GM23338 (cell line): ENCODE data around the gene CTAGE9.
"Not testable (repeated sequence)": the region's sequence is repeated elsewhere in the genome, so short reads cannot be mapped to it uniquely, and the experiment has no call there.

Experiments
- CREB1 ChIP-seq: fragments of 250-450 bp; sonication (Bioruptor Pico); IDR thresholded peaks from 2 replicates; pipeline ENCODE4 v1.5.0; 2020; ENCODE audit warnings: low read depth, mild to moderate bottlenecking, moderate library complexity
- CTCF ChIP-seq, 2 experiments: fragments of 200-600 bp in 1 of 2; sonication (generic) in 1 of 2; conservative IDR thresholded peaks; 2 replicates each; pipeline versions ENCODE4 v1.5.1 to v1.6.1; 2016 to 2017; ENCODE audit warnings: antibody characterized with exemption in 2 of 2, low read depth in 2 of 2, mild to moderate bottlenecking in 2 of 2, moderate library complexity in 1 of 2
- EZH2 ChIP-seq: fragments of 200-600 bp; sonication (generic); IDR thresholded peaks from one replicate; pipeline ENCODE4 v1.8.0; 2017; ENCODE audit warnings: antibody characterized with exemption, mild to moderate bottlenecking, low read depth; ENCODE audit not compliant: unreplicated experiment
- EZH2phosphoT487 ChIP-seq: fragments of 200-600 bp; sonication (generic); IDR thresholded peaks from one replicate; pipeline ENCODE4 v1.8.1; 2018; ENCODE audit warnings: antibody characterized with exemption; ENCODE audit not compliant: unreplicated experiment
- JUNB ChIP-seq: IDR thresholded peaks from one replicate; pipeline ENCODE4 v1.6.1; 2016; ENCODE audit warnings: antibody characterized with exemption; ENCODE audit not compliant: unreplicated experiment
- POLR2AphosphoS5 ChIP-seq: IDR thresholded peaks from 2 replicates; pipeline ENCODE4 v1.6.1; 2016; ENCODE audit warnings: antibody characterized with exemption, low read depth
- REST ChIP-seq: IDR thresholded peaks from one replicate; pipeline ENCODE4 v1.6.1; 2018; ENCODE audit warnings: antibody characterized with exemption; ENCODE audit not compliant: unreplicated experiment
- STAT1 ChIP-seq: IDR thresholded peaks from one replicate; pipeline ENCODE4 v1.6.1; 2016; ENCODE audit warnings: antibody characterized with exemption; ENCODE audit not compliant: unreplicated experiment
- ZNF114 ChIP-seq: fragments of 250-450 bp; sonication (Bioruptor Pico); IDR thresholded peaks from 2 replicates; pipeline ENCODE4 v1.5.0; 2020; ENCODE audit warnings: mild to moderate bottlenecking, moderate library complexity

- not testable (repeated sequence) for TF ChIP-seq EZH2phosphoT487; CTCF (conservative IDR thresholded peaks at IDR 0.05; ENCODE audit: low read depth in 2 of 2); EZH2; POLR2AphosphoS5; REST; STAT1; JUNB; CREB1; ZNF114 (CRISPR knock-in tag)
Observed at GRCh38 chr6:131703905-131704304, 6.9 kb downstream of the CTAGE9 start.
